ENCODE results near the gene ROR2.

DNA sequence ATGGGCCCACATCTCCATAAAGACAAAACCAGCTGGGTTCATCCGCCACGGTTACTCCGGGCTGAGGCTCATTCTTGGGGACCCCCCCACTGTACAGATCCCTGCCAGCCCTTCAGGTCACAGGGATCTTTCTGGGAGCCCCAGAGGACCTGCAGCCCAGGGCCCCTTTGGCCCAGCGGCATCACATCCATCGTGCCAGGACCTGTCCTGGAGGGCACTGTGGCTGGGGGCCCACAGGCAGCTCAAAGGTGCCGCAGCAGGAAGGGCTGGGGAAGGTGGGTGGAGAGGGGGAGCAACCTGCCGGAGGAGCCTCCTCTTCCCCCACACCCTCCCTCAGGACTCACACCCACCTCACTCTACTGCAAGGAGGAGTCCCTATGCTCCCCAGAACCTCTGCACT lies 252.8 kb downstream of the ROR2 start:
- TF ChIP-seq EZH2 (IDR thresholded peaks at IDR 0.05; ENCODE audit: low read depth, unreplicated experiment) (no peak), POLR2AphosphoS5 (IDR thresholded peaks at IDR 0.05; ENCODE audit: low read depth) (no peak), CREB1 (CRISPR knock-in tag; IDR thresholded peaks at IDR 0.05; ENCODE audit: low read depth) (no peak)
- TF ChIP-seq, protein P1, sequence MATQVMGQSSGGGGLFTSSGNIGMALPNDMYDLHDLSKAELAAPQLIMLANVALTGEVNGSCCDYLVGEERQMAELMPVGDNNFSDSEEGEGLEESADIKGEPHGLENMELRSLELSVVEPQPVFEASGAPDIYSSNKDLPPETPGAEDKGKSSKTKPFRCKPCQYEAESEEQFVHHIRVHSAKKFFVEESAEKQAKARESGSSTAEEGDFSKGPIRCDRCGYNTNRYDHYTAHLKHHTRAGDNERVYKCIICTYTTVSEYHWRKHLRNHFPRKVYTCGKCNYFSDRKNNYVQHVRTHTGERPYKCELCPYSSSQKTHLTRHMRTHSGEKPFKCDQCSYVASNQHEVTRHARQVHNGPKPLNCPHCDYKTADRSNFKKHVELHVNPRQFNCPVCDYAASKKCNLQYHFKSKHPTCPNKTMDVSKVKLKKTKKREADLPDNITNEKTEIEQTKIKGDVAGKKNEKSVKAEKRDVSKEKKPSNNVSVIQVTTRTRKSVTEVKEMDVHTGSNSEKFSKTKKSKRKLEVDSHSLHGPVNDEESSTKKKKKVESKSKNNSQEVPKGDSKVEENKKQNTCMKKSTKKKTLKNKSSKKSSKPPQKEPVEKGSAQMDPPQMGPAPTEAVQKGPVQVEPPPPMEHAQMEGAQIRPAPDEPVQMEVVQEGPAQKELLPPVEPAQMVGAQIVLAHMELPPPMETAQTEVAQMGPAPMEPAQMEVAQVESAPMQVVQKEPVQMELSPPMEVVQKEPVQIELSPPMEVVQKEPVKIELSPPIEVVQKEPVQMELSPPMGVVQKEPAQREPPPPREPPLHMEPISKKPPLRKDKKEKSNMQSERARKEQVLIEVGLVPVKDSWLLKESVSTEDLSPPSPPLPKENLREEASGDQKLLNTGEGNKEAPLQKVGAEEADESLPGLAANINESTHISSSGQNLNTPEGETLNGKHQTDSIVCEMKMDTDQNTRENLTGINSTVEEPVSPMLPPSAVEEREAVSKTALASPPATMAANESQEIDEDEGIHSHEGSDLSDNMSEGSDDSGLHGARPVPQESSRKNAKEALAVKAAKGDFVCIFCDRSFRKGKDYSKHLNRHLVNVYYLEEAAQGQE (IDR thresholded peaks at IDR 0.05; ENCODE audit: unreplicated experiment): no peak
- TF ChIP-seq, protein P2, sequence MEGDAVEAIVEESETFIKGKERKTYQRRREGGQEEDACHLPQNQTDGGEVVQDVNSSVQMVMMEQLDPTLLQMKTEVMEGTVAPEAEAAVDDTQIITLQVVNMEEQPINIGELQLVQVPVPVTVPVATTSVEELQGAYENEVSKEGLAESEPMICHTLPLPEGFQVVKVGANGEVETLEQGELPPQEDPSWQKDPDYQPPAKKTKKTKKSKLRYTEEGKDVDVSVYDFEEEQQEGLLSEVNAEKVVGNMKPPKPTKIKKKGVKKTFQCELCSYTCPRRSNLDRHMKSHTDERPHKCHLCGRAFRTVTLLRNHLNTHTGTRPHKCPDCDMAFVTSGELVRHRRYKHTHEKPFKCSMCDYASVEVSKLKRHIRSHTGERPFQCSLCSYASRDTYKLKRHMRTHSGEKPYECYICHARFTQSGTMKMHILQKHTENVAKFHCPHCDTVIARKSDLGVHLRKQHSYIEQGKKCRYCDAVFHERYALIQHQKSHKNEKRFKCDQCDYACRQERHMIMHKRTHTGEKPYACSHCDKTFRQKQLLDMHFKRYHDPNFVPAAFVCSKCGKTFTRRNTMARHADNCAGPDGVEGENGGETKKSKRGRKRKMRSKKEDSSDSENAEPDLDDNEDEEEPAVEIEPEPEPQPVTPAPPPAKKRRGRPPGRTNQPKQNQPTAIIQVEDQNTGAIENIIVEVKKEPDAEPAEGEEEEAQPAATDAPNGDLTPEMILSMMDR (conservative IDR thresholded peaks at IDR 0.05; ENCODE audit: low read depth in 2 of 2): no peak
- TF ChIP-seq, protein P3, sequence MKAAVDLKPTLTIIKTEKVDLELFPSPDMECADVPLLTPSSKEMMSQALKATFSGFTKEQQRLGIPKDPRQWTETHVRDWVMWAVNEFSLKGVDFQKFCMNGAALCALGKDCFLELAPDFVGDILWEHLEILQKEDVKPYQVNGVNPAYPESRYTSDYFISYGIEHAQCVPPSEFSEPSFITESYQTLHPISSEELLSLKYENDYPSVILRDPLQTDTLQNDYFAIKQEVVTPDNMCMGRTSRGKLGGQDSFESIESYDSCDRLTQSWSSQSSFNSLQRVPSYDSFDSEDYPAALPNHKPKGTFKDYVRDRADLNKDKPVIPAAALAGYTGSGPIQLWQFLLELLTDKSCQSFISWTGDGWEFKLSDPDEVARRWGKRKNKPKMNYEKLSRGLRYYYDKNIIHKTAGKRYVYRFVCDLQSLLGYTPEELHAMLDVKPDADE (IDR thresholded peaks at IDR 0.05): no peak

Measured in GM23338 (cell line).